CD14-positive monocyte (primary cell): Measurements from ENCODE around the gene PRUNE1. TPM values are rescaled to one million over a fixed set of nuclear protein-coding genes. Genes with fewer than 3 reads are reported as not detected.

Source experiments
- DNase-seq, 3 donors: peaks; one replicate each; pipeline ENCODE4 v3.0.0-alpha.2; 2011 to 2022
- H2AFZ ChIP-seq: 2 replicates; pipeline ENCODE4 v1.6.0; 2012; ENCODE audit warnings: mild to moderate bottlenecking, low read depth, low read length, inconsistent platforms; ENCODE audit not compliant: insufficient read depth, poor library complexity, severe bottlenecking
- H3K27ac ChIP-seq, 2 donors: 1 replicate in 1 of 2; 2 replicates in 1 of 2; pipeline ENCODE4 v1.5.1; 2012 to 2013; ENCODE audit warnings: low read length in 2 of 2, control low read depth in 1 of 2, inconsistent platforms in 1 of 2, low read depth in 1 of 2, mild to moderate bottlenecking in 1 of 2
- H3K27me3 ChIP-seq, 2 donors: one replicate each; pipeline versions ENCODE4 v1.6.0 to v1.6.1; 2011 to 2013; ENCODE audit warnings: low read length in 2 of 2; ENCODE audit not compliant: control insufficient read depth in 2 of 2, insufficient read depth in 2 of 2
- H3K36me3 ChIP-seq, 2 donors: replicated peaks in 1 of 2; 1 replicate in 1 of 2; 2 replicates in 1 of 2; pipeline versions ENCODE4 v1.5.1 to v1.6.1; 2012 to 2013; ENCODE audit warnings: low read length in 2 of 2, control low read depth in 1 of 2, inconsistent platforms in 1 of 2, mild to moderate bottlenecking in 1 of 2; ENCODE audit not compliant: insufficient read depth in 2 of 2, control insufficient read depth in 1 of 2
- H3K4me1 ChIP-seq, 2 donors: 1 replicate in 1 of 2; 2 replicates in 1 of 2; pipeline versions ENCODE4 v1.5.1 to v1.6.1; 2012 to 2013; ENCODE audit warnings: low read length in 2 of 2, control low read depth in 1 of 2, inconsistent platforms in 1 of 2, mild to moderate bottlenecking in 1 of 2, moderate library complexity in 1 of 2; ENCODE audit not compliant: insufficient read depth in 2 of 2, control insufficient read depth in 1 of 2
- H3K4me2 ChIP-seq: replicated peaks from 2 replicates; pipeline ENCODE3; 2012; ENCODE audit warnings: low read length, moderate library complexity, mild to moderate bottlenecking; ENCODE audit not compliant: poor library complexity, severe bottlenecking; ENCODE audit errors: extremely low read depth
- H3K4me3 ChIP-seq, 3 experiments: fragments of 200-600 bp in 1 of 3; sonication (generic) in 1 of 3; replicated peaks in 1 of 3; 1 replicate in 2 of 3; 2 replicates in 1 of 3; pipeline ENCODE4 v1.5.1; 2011 to 2013; ENCODE audit warnings: low read length in 3 of 3, mild to moderate bottlenecking in 3 of 3, control low read depth in 2 of 3, low read depth in 2 of 3, inconsistent platforms in 1 of 3, moderate library complexity in 1 of 3
- H3K79me2 ChIP-seq: 2 replicates; pipeline ENCODE4 v1.6.0; 2012; ENCODE audit warnings: mild to moderate bottlenecking, control low read depth, inconsistent platforms, low read length, moderate library complexity; ENCODE audit not compliant: insufficient read depth
- H3K9ac ChIP-seq: 2 replicates; pipeline ENCODE4 v1.6.0; 2017; ENCODE audit warnings: low read length, mild to moderate bottlenecking; ENCODE audit not compliant: insufficient read depth, poor library complexity, severe bottlenecking
- H3K9me3 ChIP-seq, 2 donors: replicated peaks in 1 of 2; 1 replicate in 1 of 2; 2 replicates in 1 of 2; pipeline versions ENCODE4 v1.5.1 to v1.6.1; 2012 to 2013; ENCODE audit warnings: low read length in 2 of 2, control low read depth in 1 of 2; ENCODE audit not compliant: control insufficient read depth in 1 of 2, insufficient read depth in 1 of 2
- H4K20me1 ChIP-seq: 2 replicates; pipeline ENCODE4 v1.6.0; 2012; ENCODE audit warnings: mild to moderate bottlenecking, low read length, control low read depth, moderate library complexity; ENCODE audit not compliant: insufficient read depth
- H3K27ac Mint-ChIP-seq, 7 donors: one replicate each; pipeline ENCODE4 v1.8.0; 2020; ENCODE audit warnings: mild to moderate bottlenecking in 7 of 7, mixed read lengths in 7 of 7, moderate library complexity in 6 of 7, inconsistent platforms in 2 of 7
- H3K27me3 Mint-ChIP-seq, 3 donors: one replicate each; pipeline ENCODE4 v1.8.0; 2021 to 2022; ENCODE audit warnings: low read depth in 3 of 3, mild to moderate bottlenecking in 3 of 3, mixed read lengths in 3 of 3, moderate library complexity in 3 of 3, inconsistent platforms in 1 of 3
- H3K36me3 Mint-ChIP-seq, 2 donors: one replicate each; pipeline ENCODE4 v1.8.0; 2020; ENCODE audit warnings: mixed read lengths in 2 of 2, inconsistent platforms in 1 of 2, mild to moderate bottlenecking in 1 of 2
- H3K4me1 Mint-ChIP-seq: one replicate; pipeline ENCODE4 v1.8.0; 2020; ENCODE audit warnings: mild to moderate bottlenecking, mixed read lengths
- H3K4me3 Mint-ChIP-seq, 2 donors: one replicate each; pipeline ENCODE4 v1.8.0; 2020; ENCODE audit warnings: mild to moderate bottlenecking in 2 of 2, mixed read lengths in 2 of 2, moderate library complexity in 1 of 2
- H3K9me3 Mint-ChIP-seq, 7 donors: one replicate each; pipeline ENCODE4 v1.8.0; 2020 to 2022; ENCODE audit warnings: mixed read lengths in 7 of 7, mild to moderate bottlenecking in 6 of 7, moderate library complexity in 6 of 7, inconsistent platforms in 2 of 7
- CTCF ChIP-seq: fragments of 200-600 bp; IDR thresholded peaks from one replicate; pipeline ENCODE4 v1.8.0; 2022; ENCODE audit warnings: antibody characterized with exemption, mild to moderate bottlenecking
- WGBS: methylation state at CpG from one replicate; pipeline ENCODE4 v1.1.5; 2013; ENCODE audit warnings: missing lambda C conversion rate; ENCODE audit not compliant: insufficient coverage; 5-methylcytosine and 5-hydroxymethylcytosine counted together
- intact Hi-C, 2 donors: fragments of 100-400 bp; cut with micrococcal nuclease; formaldehyde crosslinking; loops; one replicate each; pipeline versions ENCODE4 v1.15.0 to v1.15.1; 2023
- polyA plus RNA-seq, 3 donors: library from polyadenylated mRNA; depleted of rRNA in 1 of 3; unstranded in 2 of 3; stranded (reverse) in 1 of 3; fragments of 300-500 nt in 2 of 3; fragments of >200 nt in 1 of 3; fragmentation: Illumina TruSeq in 2 of 3; gene quantifications; 1 replicate in 2 of 3; 2 replicates in 1 of 3; pipeline ENCODE4 v1.2.3, GENCODE V29; 2012 to 2021

PRUNE1 gene
- polyA plus RNA-seq, 3 donors: 8.4 to 22.8 (median 22.6) TPM

DNA sequence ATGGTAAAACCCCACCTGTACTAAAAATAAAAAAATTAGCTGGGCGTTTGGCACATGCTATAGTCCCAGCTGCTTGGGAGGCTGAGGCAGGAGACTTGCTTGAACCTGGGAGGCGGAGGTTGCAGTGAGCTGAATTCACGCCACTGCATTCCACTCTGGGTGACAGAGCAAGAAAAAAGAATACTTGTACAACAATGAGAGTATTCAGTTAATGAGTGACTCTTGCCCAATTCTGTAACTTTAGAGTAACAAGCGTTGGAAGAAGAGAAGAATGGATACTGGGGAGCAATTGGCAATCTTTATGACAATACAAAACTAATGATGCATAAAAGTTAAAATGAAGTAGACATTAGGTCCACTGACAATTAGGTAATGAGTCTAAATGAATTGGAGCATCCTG, 15.6 kb upstream of the PRUNE1 start:
- Histone ChIP-seq H3K79me2 (no peaks in the 10 kb centered on the region), H3K4me1 (no peaks in the 10 kb centered on the region), H4K20me1 (peaks cover 8% of the 10 kb centered on the region), H3K27ac (no peak overlapping the region), H2AFZ (no peak overlapping the region), H3K36me3 (peaks cover 19 to 24% of the 10 kb centered on the region in 2 donors), H3K9ac (no peak overlapping the region), H3K27me3 (no peaks in the 10 kb centered on the region), H3K4me2 (no peak overlapping the region), H3K4me3 (no peak overlapping the region), H3K9me3 (no peaks in the 10 kb centered on the region)
- Mint-ChIP-seq H3K4me3 (no peak overlapping the region), H3K27me3 (peaks cover 0 to 2% (median 2%) of the 10 kb centered on the region in 3 donors), H3K36me3 (peaks cover 28 to 30% of the 10 kb centered on the region in 2 donors), H3K27ac (peak overlapping the region in 1 of 7 donors; percentile 20), H3K9me3 (peaks cover 0 to 3% (median 0%) of the 10 kb centered on the region in 7 donors), H3K4me1 (peaks cover 6% of the 10 kb centered on the region)
- no peak for DNase-seq
- TF ChIP-seq CTCF: no peak
- WGBS: no CpG with 5 or more reads among the region's 4 CpGs
- intact Hi-C loops: no loop called here

DNA sequence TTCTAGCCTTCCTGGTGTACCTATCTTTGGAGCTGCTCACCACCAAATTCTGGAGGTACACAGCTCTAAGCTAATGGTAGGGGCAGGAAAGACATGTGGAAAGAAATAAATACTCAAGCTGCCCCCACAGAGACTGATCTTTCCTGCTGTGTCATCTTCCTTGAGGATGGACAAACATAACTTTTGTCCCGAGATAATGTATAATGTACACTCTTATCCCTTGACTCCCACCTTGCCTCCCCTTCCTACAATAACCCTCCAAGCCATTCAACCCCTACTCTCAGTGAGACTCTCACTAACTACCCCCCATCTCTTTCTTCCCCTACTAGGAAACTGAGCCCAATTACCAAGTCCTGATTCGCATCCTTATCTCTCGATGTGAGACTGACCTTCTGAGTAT, 14.0 kb upstream of the PRUNE1 start:
- DNase-seq: no peak
- Histone ChIP-seq H3K4me1 (peaks cover 5% of the 10 kb centered on the region in 2 donors), H3K4me2 (no peak overlapping the region), H3K9ac (no peak overlapping the region), H3K9me3 (no peaks in the 10 kb centered on the region), H4K20me1 (peaks cover 8% of the 10 kb centered on the region), H3K27me3 (no peaks in the 10 kb centered on the region), H3K79me2 (no peaks in the 10 kb centered on the region), H3K27ac (no peak overlapping the region), H3K4me3 (no peak overlapping the region), H3K36me3 (peaks cover 28 to 40% of the 10 kb centered on the region in 2 donors), H2AFZ (no peak overlapping the region)
- no peak for TF ChIP-seq CTCF
- H3K4me3 Mint-ChIP-seq: no peak overlapping the region
- intact Hi-C loops: no loop called here
- H3K9me3 Mint-ChIP-seq: peaks cover 0 to 3% (median 0%) of the 10 kb centered on the region in 7 donors
- H3K27ac Mint-ChIP-seq: peak overlapping the region in 1 of 7 donors; percentile 12
- 64% methylated on average over 1 of the region's 3 CpGs for WGBS
- H3K27me3 Mint-ChIP-seq: peaks cover 0 to 2% (median 2%) of the 10 kb centered on the region in 3 donors
- peaks cover 11% of the 10 kb centered on the region for H3K4me1 Mint-ChIP-seq
- H3K36me3 Mint-ChIP-seq: peaks cover 44 to 46% of the 10 kb centered on the region in 2 donors
